ACHN (cell line): ENCODE data around the gene XRCC4.

ENCODE experiments used
- DNase-seq: peaks from one replicate; pipeline ENCODE4 v3.0.0-alpha.2; 2015
- in situ Hi-C: cut with HindIII; loops from 2 replicates; pipeline ENCODE4 v1.10.0; 2017; ENCODE audit warnings: low sequenced_read_pairs, low pct_ligation_motif_present, low pct_unique_long_range_greater_than_20kb

Gene XRCC4

GRCh38 chr5:83357621-83358231 is 280.4 kb downstream of the XRCC4 start:
- in situ Hi-C loops: no loop called here
- DNase-seq: no peak

- in situ Hi-C loops: no loop called here
- no peak for DNase-seq
These were observed 283.2 kb downstream of the XRCC4 start for GRCh38 chr5:83360573-83360972.

- in situ Hi-C loops: no loop called here
- DNase-seq: no peak
These were observed 285.2 kb downstream of the XRCC4 start for GRCh38 chr5:83362526-83362925.

GRCh38 chr5:83363111-83363885 is 286.0 kb downstream of the XRCC4 start:
- in situ Hi-C loops: no loop called here

GRCh38 chr5:83363886-83364275 is 286.5 kb downstream of the XRCC4 start:
- no peak for DNase-seq
- in situ Hi-C loops: no loop called here

More at GRCh38 chr5:83363111-83363885, 286.0 kb downstream of the XRCC4 start:
- DNase-seq: no peak

- in situ Hi-C loops: no loop called here
These were observed 287.3 kb downstream of the XRCC4 start for GRCh38 chr5:83364312-83365299.

GRCh38 chr5:83368319-83368718 is 291.0 kb downstream of the XRCC4 start:
- in situ Hi-C loops: no loop called here
- no peak for DNase-seq

More at GRCh38 chr5:83364312-83365299, 287.3 kb downstream of the XRCC4 start:
- no peak for DNase-seq

GRCh38 chr5:83368835-83369234 is 291.5 kb downstream of the XRCC4 start:
- DNase-seq: no peak
- in situ Hi-C loops: no loop called here

GRCh38 chr5:83370957-83371356 is 293.6 kb downstream of the XRCC4 start:
- in situ Hi-C loops: no loop called here
- no peak for DNase-seq

- no peak for DNase-seq
- in situ Hi-C loops: no loop called here
These were observed 294.4 kb downstream of the XRCC4 start for GRCh38 chr5:83371726-83372125.

GRCh38 chr5:83374547-83374946 is 297.2 kb downstream of the XRCC4 start:
- in situ Hi-C loops: no loop called here
- DNase-seq: no peak

GRCh38 chr5:83375049-83375745 is 297.9 kb downstream of the XRCC4 start:
- in situ Hi-C loops: no loop called here
- no peak for DNase-seq

- in situ Hi-C loops: no loop called here
- DNase-seq: no peak
These were observed 299.1 kb downstream of the XRCC4 start for GRCh38 chr5:83376461-83376860.

- DNase-seq: no peak
- in situ Hi-C loops: no loop called here
These were observed 300.0 kb downstream of the XRCC4 start for GRCh38 chr5:83377131-83377865.

GRCh38 chr5:83378624-83379289 is 301.4 kb downstream of the XRCC4 start:
- in situ Hi-C loops: no loop called here
- no peak for DNase-seq

GRCh38 chr5:83385812-83386211 is 308.5 kb downstream of the XRCC4 start:
- DNase-seq: no peak
- in situ Hi-C loops: no loop called here

GRCh38 chr5:83387041-83387440 is 309.7 kb downstream of the XRCC4 start:
- in situ Hi-C loops: no loop called here
- no peak for DNase-seq
